Measurements from ENCODE around the gene GRIP2.

- no peak for TF ChIP-seq POLR2A (IDR thresholded peaks at IDR 0.05)
- no peak for TF ChIP-seq CTCF (IDR thresholded peaks at IDR 0.05)
Observed at GRCh38 chr3:14474363-14475081, 65.6 kb downstream of the GRIP2 start.
